A549 (cell line): ENCODE measurements around the gene SPATS2. TPM values are rescaled to one million over a fixed set of nuclear protein-coding genes. Genes with fewer than 3 reads are reported as not detected.

Source experiments
- BCL3 ChIP-seq: fragments of >200 bp; sonication (Bioruptor Twin); formaldehyde crosslinking; IDR thresholded peaks from 3 replicates; pipeline ENCODE4 v1.6.1; 2016
- CEBPB ChIP-seq, 2 experiments: fragments of >200 bp in 1 of 2; sonication (Bioruptor Twin) in 1 of 2; formaldehyde crosslinking in 1 of 2; IDR thresholded peaks; 2 replicates each; pipeline ENCODE4 v1.6.1; 2012 to 2016
- CHD2 ChIP-seq: fragments of 150-350 bp; IDR thresholded peaks from 2 replicates; pipeline ENCODE4 v1.6.1; 2014; ENCODE audit warnings: low read length; ENCODE audit not compliant: partially characterized antibody
- EHMT2 ChIP-seq: fragments of 200-600 bp; sonication (generic); IDR thresholded peaks from 2 replicates; pipeline ENCODE4 v1.6.1; 2016; ENCODE audit warnings: antibody characterized with exemption, low read depth, mild to moderate bottlenecking, moderate library complexity
- ELK1 ChIP-seq: fragments of 150-350 bp; IDR thresholded peaks from 2 replicates; pipeline ENCODE4 v1.6.1; 2014; ENCODE audit warnings: low read depth, mild to moderate bottlenecking, low read length
- EP300 ChIP-seq, 2 experiments: fragments of >200 bp; sonication (Bioruptor Twin); formaldehyde crosslinking; IDR thresholded peaks; 2 replicates in 1 of 2; 3 replicates in 1 of 2; pipeline ENCODE4 v1.6.1; 2016 to 2017
- FOSB ChIP-seq: fragments of 250-450 bp; sonication (Bioruptor Pico); IDR thresholded peaks from 2 replicates; pipeline ENCODE4 v1.5.0; 2020; ENCODE audit warnings: mild to moderate bottlenecking, moderate library complexity
- FOSL2 ChIP-seq, 2 experiments: fragments of 450-650 bp in 1 of 2; fragments of >200 bp in 1 of 2; sonication (Bioruptor Twin) in 1 of 2; formaldehyde crosslinking; IDR thresholded peaks; 2 replicates each; pipeline versions ENCODE4 v1.5.0 to v1.6.1; 2016 to 2020; ENCODE audit warnings: mild to moderate bottlenecking in 1 of 2, moderate library complexity in 1 of 2
- FOXS1 ChIP-seq: fragments of 250-450 bp; sonication (Bioruptor Pico); IDR thresholded peaks from 2 replicates; pipeline ENCODE4 v1.5.0; 2020; ENCODE audit warnings: mild to moderate bottlenecking, moderate library complexity
- GATA3 ChIP-seq: IDR thresholded peaks from 2 replicates; pipeline ENCODE4 v1.6.1; 2012; ENCODE audit warnings: borderline replicate concordance
- HES2 ChIP-seq: fragments of >200 bp; sonication (Bioruptor Twin); formaldehyde crosslinking; IDR thresholded peaks from 2 replicates; pipeline ENCODE4 v1.6.1; 2016
- HEYL ChIP-seq: fragments of 250-450 bp; sonication (Bioruptor Pico); IDR thresholded peaks from 2 replicates; pipeline ENCODE4 v1.8.0; 2021; ENCODE audit warnings: mild to moderate bottlenecking, moderate library complexity
- HOXA7 ChIP-seq: fragments of 250-450 bp; sonication (Bioruptor Pico); IDR thresholded peaks from 2 replicates; pipeline ENCODE4 v1.5.0; 2020; ENCODE audit warnings: mild to moderate bottlenecking, moderate library complexity
- HOXB5 ChIP-seq: fragments of 250-450 bp; sonication (Bioruptor Pico); IDR thresholded peaks from 2 replicates; pipeline ENCODE4 v1.5.0; 2020; ENCODE audit warnings: mild to moderate bottlenecking, moderate library complexity
- JUNB ChIP-seq: fragments of >200 bp; sonication (Bioruptor Twin); formaldehyde crosslinking; IDR thresholded peaks from 2 replicates; pipeline ENCODE4 v1.6.1; 2016
- KDM5A ChIP-seq: fragments of 200-600 bp; sonication (generic); IDR thresholded peaks from 2 replicates; pipeline ENCODE4 v1.6.1; 2016; ENCODE audit warnings: antibody characterized with exemption, mild to moderate bottlenecking
- MAFK ChIP-seq: fragments of 450-650 bp; IDR thresholded peaks from 2 replicates; pipeline ENCODE4 v1.6.1; 2014; ENCODE audit not compliant: partially characterized antibody
- MAX ChIP-seq: IDR thresholded peaks from 2 replicates; pipeline ENCODE4 v1.6.1; 2012
- MAZ ChIP-seq: fragments of 150-350 bp; IDR thresholded peaks from 2 replicates; pipeline ENCODE4 v1.6.1; 2014; ENCODE audit warnings: antibody characterized with exemption, low read depth, low read length, borderline replicate concordance
- MYC ChIP-seq: IDR thresholded peaks from 2 replicates; pipeline ENCODE4 v1.6.1; 2012; ENCODE audit warnings: mild to moderate bottlenecking, inconsistent platforms, low read length, improper control_type of control experiment, borderline replicate concordance
- NFE2L2 ChIP-seq: fragments of 150-350 bp; conservative IDR thresholded peaks from 2 replicates; pipeline ENCODE4 v1.6.1; 2014; ENCODE audit warnings: low read length
- NPAS2 ChIP-seq: fragments of 250-450 bp; sonication (Bioruptor Pico); IDR thresholded peaks from 2 replicates; pipeline ENCODE4 v1.8.0; 2022; ENCODE audit warnings: mild to moderate bottlenecking, moderate library complexity, borderline replicate concordance
- POLR2A ChIP-seq: IDR thresholded peaks from 2 replicates; pipeline ENCODE4 v1.6.1; 2012; ENCODE audit warnings: mild to moderate bottlenecking, low read length
- RNF2 ChIP-seq: fragments of 200-600 bp; sonication (generic); IDR thresholded peaks from 2 replicates; pipeline ENCODE4 v1.6.1; 2016; ENCODE audit warnings: low read depth, mild to moderate bottlenecking, antibody characterized with exemption, moderate library complexity, borderline replicate concordance
- SMC3 ChIP-seq: fragments of >200 bp; sonication (Bioruptor Twin); formaldehyde crosslinking; IDR thresholded peaks from 3 replicates; pipeline ENCODE4 v1.6.1; 2018; ENCODE audit warnings: inconsistent platforms
- SREBF2 ChIP-seq: fragments of 450-650 bp; IDR thresholded peaks from 2 replicates; pipeline ENCODE4 v1.6.1; 2014; ENCODE audit warnings: mild to moderate bottlenecking, moderate library complexity
- TFCP2L1 ChIP-seq: fragments of 250-450 bp; sonication (Bioruptor Pico); IDR thresholded peaks from 2 replicates; pipeline ENCODE4 v1.5.0; 2021; ENCODE audit warnings: mild to moderate bottlenecking
- TP53 ChIP-seq: fragments of 250-450 bp; sonication (Bioruptor Pico); IDR thresholded peaks from 2 replicates; pipeline ENCODE4 v1.5.0; 2021; ENCODE audit warnings: mild to moderate bottlenecking, moderate library complexity
- ZC3H11A ChIP-seq: fragments of 450-650 bp; IDR thresholded peaks from 2 replicates; pipeline ENCODE4 v1.6.1; 2014; ENCODE audit warnings: antibody characterized with exemption, mild to moderate bottlenecking
- ZFP36 ChIP-seq: fragments of 450-650 bp; IDR thresholded peaks from 2 replicates; pipeline ENCODE4 v1.6.1; 2014; ENCODE audit warnings: borderline replicate concordance; ENCODE audit not compliant: partially characterized antibody
- ZSCAN20 ChIP-seq: fragments of 250-450 bp; sonication (Bioruptor Pico); IDR thresholded peaks from 2 replicates; pipeline ENCODE4 v1.8.0; 2022; ENCODE audit warnings: mild to moderate bottlenecking, moderate library complexity
- polyA plus RNA-seq, 4 experiments: library from polyadenylated mRNA; depleted of rRNA in 3 of 4; stranded (reverse); fragments of >200 nt; fragmentation: RNase III in 1 of 4; extraction: RNeasy Plus Mini Kit Qiagen cat#74134 plus additional on column Dnase treatment in 1 of 4; gene quantifications; 2 replicates in 3 of 4; 3 replicates in 1 of 4; pipeline ENCODE4 v1.2.3, GENCODE V29; 2011 to 2017
- TF ChIP-seq, protein P1 (sequence below): fragments of 250-450 bp; sonication (Bioruptor Pico); IDR thresholded peaks from 2 replicates; pipeline ENCODE4 v1.5.0; 2020; ENCODE audit warnings: low read depth, mild to moderate bottlenecking, moderate library complexity
- TF ChIP-seq, protein P2 (sequence below): fragments of 200-600 bp; sonication (generic); IDR thresholded peaks from 2 replicates; pipeline ENCODE4 v1.6.1; 2016; ENCODE audit warnings: antibody characterized with exemption, mild to moderate bottlenecking, moderate library complexity
- TF ChIP-seq, protein P3 (sequence below): fragments of >200 bp; sonication (Bioruptor Twin); formaldehyde crosslinking; IDR thresholded peaks from 3 replicates; pipeline ENCODE4 v1.5.1; 2016

SPATS2 gene
- polyA plus RNA-seq, 2 of the 4 experiments (the other 2 are of a cell fraction), result 37.7 to 154 TPM

DNA sequence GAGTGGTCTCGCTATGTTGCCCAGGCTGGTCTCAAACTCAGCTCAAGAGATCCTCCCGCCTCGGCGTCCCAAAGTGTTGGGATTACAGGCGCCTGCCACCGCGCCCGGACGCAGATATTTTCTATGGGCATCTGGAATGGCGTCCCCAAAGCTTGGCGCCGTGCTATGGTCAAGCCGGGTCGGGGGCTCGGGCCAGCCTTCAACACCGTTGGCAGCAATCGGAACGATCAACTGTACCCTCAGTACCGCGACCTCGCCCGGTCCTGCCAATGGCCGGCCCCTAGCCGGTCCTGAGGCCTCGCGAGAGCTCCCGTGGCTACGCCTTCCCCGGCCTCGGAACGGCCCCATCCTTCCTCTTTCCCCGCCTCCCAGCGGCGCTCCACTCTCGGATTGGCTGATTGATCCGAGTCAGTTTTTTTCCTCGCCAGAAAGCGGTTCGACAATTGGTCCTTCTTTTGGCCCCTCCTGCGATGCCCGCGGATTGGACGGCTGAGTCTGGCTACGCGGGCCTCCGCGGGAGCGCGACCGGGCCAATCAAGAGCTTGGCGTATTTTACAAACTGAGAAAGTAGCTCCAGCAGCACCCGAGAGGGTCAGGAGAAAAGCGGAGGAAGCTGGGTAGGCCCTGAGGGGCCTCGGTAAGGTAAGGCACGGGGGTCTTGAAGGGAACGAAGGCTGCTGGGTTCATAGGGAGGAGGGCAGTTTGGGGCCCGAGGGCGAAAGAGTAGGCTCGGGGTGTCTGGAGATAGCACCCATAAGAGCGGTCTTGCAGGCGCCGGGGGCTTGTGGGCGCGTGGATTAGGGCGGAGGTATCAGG, 44.3 kb upstream of the SPATS2 start, which contains the start of gene TROAP (continued):
- TF ChIP-seq TP53 (CRISPR knock-in tag) (no peak), SREBF2 (no peak), ZC3H11A (no peak), NPAS2 (no peak), MAFK (peak; percentile 8), HES2 (no peak), TFCP2L1 (no peak), HOXA7 (CRISPR knock-in tag) (no peak), BCL3 (peak; percentile 92; the same call in 1 of the 3 replicates), FOSL2 (IDR thresholded peaks at IDR 0.05) (no peak), FOSL2 (CRISPR knock-in tag; IDR thresholded peaks at IDR 0.05) (no peak), FOXS1 (no peak), EP300 (IDR thresholded peaks at IDR 0.05) (no peak), JUNB (no peak), GATA3 (peak; percentile 41; the same call in 1 of the 2 replicates), POLR2A (peak; percentile 94), HEYL (no peak), HOXB5 (CRISPR knock-in tag) (no peak), CHD2 (peak; percentile 86), EHMT2 (no peak), MAX (peak; percentile 50; the same call in 1 of the 2 replicates), SMC3 (no peak), NFE2L2 (no peak), FOSB (CRISPR knock-in tag) (no peak), MYC (no peak), ELK1 (no peak), RNF2 (no peak), CEBPB (IDR thresholded peaks at IDR 0.05) (no peak), ZFP36 (no peak), MAZ (no peak), ZSCAN20 (CRISPR knock-in tag) (no peak), KDM5A (peak; percentile 98)
- TF ChIP-seq, protein P1, sequence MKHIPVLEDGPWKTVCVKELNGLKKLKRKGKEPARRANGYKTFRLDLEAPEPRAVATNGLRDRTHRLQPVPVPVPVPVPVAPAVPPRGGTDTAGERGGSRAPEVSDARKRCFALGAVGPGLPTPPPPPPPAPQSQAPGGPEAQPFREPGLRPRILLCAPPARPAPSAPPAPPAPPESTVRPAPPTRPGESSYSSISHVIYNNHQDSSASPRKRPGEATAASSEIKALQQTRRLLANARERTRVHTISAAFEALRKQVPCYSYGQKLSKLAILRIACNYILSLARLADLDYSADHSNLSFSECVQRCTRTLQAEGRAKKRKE (CRISPR knock-in tag), result no peak
- TF ChIP-seq, protein P2, sequence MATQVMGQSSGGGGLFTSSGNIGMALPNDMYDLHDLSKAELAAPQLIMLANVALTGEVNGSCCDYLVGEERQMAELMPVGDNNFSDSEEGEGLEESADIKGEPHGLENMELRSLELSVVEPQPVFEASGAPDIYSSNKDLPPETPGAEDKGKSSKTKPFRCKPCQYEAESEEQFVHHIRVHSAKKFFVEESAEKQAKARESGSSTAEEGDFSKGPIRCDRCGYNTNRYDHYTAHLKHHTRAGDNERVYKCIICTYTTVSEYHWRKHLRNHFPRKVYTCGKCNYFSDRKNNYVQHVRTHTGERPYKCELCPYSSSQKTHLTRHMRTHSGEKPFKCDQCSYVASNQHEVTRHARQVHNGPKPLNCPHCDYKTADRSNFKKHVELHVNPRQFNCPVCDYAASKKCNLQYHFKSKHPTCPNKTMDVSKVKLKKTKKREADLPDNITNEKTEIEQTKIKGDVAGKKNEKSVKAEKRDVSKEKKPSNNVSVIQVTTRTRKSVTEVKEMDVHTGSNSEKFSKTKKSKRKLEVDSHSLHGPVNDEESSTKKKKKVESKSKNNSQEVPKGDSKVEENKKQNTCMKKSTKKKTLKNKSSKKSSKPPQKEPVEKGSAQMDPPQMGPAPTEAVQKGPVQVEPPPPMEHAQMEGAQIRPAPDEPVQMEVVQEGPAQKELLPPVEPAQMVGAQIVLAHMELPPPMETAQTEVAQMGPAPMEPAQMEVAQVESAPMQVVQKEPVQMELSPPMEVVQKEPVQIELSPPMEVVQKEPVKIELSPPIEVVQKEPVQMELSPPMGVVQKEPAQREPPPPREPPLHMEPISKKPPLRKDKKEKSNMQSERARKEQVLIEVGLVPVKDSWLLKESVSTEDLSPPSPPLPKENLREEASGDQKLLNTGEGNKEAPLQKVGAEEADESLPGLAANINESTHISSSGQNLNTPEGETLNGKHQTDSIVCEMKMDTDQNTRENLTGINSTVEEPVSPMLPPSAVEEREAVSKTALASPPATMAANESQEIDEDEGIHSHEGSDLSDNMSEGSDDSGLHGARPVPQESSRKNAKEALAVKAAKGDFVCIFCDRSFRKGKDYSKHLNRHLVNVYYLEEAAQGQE, result peak; percentile 82
- TF ChIP-seq, protein P3, sequence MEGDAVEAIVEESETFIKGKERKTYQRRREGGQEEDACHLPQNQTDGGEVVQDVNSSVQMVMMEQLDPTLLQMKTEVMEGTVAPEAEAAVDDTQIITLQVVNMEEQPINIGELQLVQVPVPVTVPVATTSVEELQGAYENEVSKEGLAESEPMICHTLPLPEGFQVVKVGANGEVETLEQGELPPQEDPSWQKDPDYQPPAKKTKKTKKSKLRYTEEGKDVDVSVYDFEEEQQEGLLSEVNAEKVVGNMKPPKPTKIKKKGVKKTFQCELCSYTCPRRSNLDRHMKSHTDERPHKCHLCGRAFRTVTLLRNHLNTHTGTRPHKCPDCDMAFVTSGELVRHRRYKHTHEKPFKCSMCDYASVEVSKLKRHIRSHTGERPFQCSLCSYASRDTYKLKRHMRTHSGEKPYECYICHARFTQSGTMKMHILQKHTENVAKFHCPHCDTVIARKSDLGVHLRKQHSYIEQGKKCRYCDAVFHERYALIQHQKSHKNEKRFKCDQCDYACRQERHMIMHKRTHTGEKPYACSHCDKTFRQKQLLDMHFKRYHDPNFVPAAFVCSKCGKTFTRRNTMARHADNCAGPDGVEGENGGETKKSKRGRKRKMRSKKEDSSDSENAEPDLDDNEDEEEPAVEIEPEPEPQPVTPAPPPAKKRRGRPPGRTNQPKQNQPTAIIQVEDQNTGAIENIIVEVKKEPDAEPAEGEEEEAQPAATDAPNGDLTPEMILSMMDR, result no peak
